NCI-H2107 (cell line): ENCODE results near the gene TGM6.
A peak's percentile ranks its signal among the peaks of the same experiment; 100 is the strongest.
"Not testable (repeated sequence)": the region's sequence is repeated elsewhere in the genome, so short reads cannot be mapped to it uniquely, and the experiment has no call there.

Experiments
- DNase-seq: peaks from one replicate; lab custom pipeline; 2025; lab: John Stamatoyannopoulos, UW

TGM6 gene

DNA sequence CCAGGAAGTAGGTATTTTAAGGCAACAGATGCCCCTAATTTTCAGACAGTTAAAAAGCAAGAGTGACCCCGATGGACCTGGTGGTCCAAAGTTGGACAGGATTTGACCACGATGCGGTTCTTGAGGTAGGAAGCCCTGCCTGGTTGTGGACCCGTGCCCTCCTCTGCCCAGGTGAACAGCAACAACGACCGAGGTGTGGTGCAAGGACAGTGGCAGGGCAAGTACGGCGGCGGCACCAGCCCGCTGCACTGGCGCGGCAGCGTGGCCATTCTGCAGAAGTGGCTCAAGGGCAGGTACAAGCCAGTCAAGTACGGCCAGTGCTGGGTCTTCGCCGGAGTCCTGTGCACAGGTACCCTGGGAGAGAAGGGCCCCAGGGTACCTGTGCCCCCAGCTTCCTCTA lies 18.7 kb downstream of the TGM6 start:
- DNase-seq = no peak

DNA sequence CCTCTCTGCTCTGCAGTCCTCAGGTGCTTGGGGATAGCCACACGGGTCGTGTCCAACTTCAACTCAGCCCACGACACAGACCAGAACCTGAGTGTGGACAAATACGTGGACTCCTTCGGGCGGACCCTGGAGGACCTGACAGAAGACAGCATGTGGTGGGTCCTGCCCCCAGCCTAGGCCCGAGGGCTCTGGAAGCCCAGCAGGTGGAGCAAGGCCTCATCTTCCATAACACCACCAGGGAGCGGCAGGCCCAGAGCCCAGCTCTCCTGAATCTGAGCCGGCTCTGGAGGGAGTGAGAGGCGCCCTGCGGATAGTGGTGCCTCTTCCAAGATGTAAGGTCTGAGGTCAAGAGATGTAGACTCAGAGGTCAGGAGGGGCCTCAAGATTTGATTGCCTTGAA lies 19.6 kb downstream of the TGM6 start:
- DNase-seq = no peak

DNA sequence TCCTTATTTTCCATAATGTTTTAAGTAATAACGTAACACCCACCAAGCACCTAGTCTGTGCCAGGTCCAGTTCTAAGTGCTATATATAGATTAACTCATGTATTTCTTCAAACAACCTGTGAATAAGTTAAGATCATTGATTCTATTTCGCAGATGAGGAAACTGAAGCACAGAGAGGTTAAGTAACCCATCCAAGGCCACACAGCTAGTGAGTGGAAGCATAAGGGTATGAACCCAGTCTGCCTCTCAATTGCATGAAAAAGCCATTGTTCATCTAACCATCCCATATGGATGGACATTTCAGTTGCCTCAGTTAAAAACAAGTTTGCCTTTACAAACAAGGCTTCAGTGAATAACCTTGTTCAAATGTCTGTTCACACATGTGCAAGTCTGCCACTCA lies 20.8 kb downstream of the TGM6 start:
- DNase-seq = no peak

DNA sequence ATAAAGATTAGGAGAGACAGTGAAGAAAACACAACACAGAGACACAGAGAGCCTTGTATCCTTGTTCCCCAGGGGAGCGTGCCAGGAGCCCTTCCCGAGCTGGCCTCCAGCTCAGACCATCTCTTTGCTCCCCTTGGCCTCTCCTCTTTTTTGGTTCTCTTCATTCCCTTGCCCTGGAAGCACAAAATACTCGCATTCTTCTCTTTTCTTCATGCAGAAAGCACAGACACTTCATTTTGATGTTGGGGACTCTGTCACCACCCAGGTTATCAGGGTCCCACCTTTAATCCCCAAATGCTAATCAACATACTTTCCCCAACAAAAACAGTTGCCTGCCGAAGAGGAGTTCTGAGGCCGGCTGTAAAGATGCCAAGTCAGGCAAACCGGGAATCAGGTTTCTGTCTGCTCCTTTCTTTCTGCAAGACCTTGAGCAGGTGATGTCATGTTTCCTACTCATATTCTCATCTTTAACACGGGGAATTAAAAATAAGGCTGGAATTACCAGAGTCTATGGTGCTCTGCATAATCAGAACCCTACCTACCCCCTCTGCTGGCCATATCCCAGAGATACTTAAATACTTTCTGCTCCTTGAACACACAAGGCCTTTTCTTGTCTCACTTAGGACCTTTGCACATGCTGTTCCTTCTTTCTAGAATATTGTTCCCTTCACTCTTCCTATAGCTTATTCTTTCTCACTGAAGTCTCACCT lies 21.7 kb downstream of the TGM6 start:
- DNase-seq = no peak

DNA sequence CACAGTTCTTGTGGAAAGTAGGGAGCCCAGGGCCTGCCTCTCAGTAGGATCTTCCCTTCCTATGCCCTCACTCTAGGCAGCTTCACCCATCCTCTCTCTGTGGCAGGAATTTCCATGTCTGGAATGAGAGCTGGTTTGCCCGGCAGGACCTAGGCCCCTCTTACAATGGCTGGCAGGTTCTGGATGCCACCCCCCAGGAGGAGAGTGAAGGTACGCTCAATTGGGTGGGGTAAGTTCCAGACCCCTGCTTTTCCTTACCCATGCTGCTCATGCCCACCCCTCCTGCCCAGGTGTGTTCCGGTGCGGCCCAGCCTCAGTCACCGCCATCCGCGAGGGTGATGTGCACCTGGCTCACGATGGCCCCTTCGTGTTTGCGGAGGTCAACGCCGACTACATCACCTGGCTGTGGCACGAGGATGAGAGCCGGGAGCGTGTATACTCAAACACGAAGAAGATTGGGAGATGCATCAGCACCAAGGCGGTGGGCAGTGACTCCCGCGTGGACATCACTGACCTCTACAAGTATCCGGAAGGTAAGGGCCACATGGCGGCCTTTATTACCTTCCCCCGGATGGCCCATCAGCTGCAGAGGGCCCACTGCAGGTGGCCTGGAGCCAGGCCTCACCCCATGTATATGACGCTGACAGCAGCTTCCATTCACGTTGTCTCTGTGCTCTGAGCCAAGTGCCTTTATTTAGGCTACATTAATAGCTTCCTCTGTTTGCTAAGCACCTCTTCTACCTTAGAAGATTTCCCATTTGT lies 22.8 kb downstream of the TGM6 start:
- DNase-seq = no peak

- DNase-seq = no peak
Measured at GRCh38 chr20:2405693-2406065, 25.0 kb downstream of the TGM6 start.

DNA sequence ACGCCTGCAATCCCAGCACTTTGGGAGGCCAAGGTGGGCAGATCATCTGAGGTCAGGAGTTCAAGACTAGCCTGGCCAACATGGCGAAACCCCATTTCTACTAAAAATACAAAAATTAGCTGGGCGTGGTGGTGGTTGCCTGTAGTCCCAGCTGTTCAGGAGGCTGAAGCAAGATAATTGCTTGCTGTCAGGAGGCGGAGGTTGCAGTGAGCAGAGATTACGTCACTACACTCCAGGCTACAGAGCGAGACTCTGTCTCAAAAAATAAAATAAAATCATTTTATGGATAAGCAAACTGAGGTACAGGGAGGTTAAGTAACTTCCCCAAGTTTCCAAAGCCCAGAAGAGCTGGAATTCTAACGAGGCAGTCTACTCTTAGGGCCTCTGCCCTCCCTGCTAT lies 26.7 kb downstream of the TGM6 start:
- not testable (repeated sequence) for DNase-seq

- no peak for DNase-seq
Measured at GRCh38 chr20:2408111-2408510, 27.4 kb downstream of the TGM6 start.

GRCh38 chr20:2416541-2417212 lies 36.0 kb downstream of the TGM6 start:
- DNase-seq = no peak

DNA sequence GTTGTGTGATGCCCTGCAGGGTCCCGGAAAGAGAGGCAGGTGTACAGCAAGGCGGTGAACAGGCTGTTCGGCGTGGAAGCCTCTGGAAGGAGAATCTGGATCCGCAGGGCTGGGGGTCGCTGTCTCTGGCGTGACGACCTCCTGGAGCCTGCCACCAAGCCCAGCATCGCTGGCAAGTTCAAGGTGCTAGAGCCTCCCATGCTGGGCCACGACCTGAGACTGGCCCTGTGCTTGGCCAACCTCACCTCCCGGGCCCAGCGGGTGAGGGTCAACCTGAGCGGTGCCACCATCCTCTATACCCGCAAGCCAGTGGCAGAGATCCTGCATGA lies 36.5 kb downstream of the TGM6 start:
- no peak for DNase-seq

DNA sequence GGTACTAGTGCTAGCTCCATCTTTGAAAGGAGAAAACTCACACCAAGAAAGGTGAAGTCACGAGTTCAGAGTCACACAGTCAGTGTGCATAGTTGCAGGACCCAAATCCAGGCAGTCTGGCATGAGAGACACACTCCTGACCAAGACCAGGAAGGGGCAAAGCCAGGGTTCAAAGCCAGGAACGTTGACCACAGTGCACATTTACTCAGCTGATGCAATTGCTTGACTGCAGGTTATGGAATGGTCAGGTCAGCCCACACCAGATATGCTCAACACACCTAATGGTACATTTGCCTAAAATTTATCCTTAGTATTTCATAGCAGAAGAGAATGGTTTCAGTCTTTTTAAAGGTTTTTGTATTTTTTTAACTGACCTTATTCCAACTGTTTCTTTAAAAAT lies 37.7 kb downstream of the TGM6 start:
- DNase-seq = no peak

GRCh38 chr20:2420510-2420909 lies 39.8 kb downstream of the TGM6 start:
- DNase-seq = no peak

- no peak for DNase-seq
Measured at GRCh38 chr20:2421247-2421646, 40.5 kb downstream of the TGM6 start.

DNA sequence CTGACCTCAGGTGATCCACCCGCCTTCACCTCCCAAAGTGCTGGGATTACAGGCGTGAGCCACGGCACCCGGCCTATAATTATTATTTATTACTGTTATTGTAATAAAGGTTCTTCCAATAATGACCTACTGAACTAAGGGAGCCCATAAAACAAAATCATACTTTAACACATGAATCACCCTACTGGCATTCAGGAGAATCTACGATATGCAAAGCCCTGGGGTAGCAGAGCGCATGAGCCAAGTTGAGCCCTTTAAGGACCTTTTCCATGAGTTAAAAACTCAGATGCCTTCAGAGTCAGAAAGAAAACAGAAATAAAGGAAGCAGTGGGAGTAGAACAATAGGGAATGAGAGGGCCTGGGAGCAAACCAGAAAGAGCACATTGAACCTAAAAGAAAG lies 48.4 kb downstream of the TGM6 start:
- no peak for DNase-seq

- no peak for DNase-seq
Measured at GRCh38 chr20:2430538-2430937, 49.8 kb downstream of the TGM6 start.

DNA sequence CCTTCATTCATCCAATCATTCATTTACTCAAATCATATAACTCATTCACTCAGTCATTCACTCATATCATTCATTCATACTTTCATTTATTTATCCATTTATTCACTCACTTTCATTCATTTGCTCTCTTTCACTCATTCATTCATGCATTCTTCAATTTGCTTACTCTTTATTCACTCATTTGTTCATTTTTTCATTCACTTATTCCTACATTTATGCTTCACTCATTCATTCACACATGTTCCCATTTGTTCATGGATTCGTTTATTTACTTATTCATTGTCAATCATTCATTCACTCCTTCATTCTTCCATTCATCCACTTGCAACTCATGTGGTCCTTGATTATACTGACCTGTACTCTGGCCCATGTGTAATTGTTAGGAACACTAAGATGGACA lies 50.5 kb downstream of the TGM6 start:
- no peak for DNase-seq

GRCh38 chr20:2446845-2447244 lies 66.1 kb downstream of the TGM6 start:
- DNase-seq = no peak

DNA sequence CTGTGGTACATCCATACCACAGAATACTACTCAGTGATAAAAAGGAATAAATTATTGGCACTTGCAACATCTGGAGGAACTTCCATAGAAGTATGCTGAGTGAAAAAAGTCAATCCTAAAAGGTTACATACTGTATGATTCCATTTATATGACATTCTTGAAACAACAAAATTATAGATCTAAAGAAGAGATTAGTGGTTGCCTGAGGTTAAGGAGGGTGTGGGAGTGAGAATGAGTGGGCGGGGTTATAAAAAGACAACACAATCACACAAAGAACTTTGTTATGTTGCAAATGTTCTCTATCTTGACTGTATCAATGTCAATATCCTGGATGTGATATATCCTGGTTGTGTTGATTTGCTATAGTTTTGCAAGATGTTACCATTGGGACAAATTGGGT lies 68.7 kb downstream of the TGM6 start:
- DNase-seq = no peak

DNA sequence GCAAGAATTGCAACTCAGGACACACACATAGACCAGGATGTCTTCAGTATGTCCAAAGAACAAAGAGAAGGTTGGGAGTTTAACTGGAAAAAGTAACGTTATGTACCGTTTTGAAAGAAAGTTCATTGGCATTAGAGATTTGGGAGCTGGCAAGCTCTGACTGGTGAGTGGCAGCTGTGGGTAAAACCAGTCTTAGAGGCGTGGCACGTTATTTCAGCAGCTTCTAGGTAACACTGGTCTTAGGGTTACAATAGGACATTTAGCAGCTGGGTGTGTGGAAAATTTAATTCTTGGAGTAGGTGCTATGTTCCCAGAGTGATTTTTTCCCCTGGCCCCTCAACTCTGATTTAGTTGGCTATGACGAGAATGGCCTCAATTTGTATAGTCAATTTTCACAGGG lies 70.7 kb downstream of the TGM6 start:
- DNase-seq = no peak

DNA sequence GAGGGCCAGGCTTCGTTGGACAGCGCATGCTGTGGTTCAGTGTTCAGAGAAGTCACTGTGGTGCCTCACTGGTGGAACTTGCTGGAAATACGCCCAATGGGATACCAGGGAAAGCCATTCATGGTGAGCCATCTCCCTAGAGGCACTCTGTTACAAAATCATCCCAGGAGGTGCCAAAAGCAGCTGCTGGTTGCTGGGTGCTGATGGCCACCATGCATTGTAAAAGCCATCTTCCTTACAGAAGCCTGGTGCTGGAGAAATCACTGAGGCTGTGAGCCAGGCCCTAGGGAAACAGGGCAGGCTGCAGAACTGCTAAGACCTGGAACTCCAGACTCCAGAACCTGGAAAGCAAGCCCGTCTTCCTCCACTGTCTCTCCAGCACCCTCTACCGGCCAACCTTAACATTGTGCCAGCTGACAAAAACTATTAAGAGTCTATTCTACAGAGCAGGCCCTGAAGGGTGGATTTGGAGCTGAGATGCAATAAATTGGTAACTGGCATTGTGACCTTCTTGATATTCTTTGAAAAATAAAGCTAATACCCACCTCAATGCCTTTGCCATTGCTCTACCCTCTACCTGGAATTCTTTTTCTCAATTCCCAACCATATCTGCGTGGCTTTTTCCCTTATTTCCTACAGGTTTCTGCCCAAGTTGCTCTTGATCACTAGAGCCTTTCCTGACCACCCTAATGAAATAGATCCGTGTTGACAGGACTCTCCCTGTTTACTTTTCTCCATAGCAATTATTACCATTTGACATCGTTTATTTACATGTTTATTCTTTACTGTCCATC lies 71.4 kb downstream of the TGM6 start:
- DNase-seq = peak; percentile 22

DNA sequence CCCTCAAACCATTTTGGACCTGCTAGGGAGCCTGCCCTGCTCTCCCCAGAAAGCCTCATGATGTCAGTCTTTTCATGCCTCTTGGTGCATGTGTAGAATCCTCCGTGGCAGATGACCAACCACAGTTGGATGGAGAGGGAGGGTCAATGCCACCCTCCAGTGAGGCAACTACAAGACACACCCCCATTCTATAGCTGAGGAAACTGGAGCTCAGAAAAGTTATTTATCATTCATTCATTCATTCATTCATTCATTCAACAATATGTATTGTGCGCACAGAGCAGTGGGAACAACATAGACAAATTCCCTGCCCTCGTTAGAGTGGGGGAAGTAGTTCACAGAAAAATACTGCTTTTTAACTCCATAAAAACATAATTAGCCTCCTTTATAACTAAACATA lies 73.1 kb downstream of the TGM6 start:
- no peak for DNase-seq

DNA sequence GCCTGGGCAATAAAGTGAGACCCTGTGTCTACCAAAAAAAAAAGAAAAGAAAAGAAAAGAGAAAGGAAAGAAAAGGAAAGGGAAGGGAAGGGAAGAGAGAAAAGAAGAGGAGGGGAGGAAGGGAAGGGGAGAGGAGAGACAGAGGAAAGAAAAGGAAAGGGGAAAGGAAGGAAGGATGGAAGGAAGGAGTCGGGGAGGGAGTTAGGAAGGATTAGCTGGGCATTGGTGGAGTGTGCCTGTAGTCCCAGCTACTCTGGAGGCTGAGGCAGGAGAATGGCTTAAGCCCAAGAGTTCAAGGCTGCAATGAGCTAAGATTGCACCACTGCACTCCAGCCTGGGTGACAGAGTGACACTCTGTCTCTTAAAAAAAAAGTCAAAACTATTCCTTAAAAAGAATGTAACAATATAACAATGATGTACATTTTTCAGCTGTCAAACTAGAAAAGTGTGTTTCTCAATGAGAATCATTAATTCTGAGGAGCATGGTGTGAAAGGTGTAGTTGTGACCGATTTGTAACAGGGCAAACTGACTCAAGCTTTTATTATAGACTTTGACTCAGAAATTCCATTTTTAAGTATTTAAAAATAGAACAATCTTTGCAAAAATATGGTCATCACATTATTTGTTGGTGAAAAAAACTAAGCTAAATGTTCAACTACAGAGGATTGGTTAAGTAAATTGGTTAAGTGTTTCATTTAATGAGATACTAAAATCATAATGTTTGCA lies 75.2 kb downstream of the TGM6 start:
- no peak for DNase-seq
